Kidney (tissue), 14 donors: Measurements from ENCODE around the gene CRIP2. TPM values are rescaled to one million over a fixed set of nuclear protein-coding genes. Genes with fewer than 3 reads are reported as not detected.

Experiments used
- DNase-seq, 5 donors: peaks; one replicate each; pipeline ENCODE4 v3.0.0-alpha.2; 2013 to 2020
- FAIRE-seq: peaks from 2 replicates; lab custom pipeline; 2012; peaks lifted over from hg19 to GRCh38; lab: Jason Lieb, UNC
- H3K27ac ChIP-seq, 2 donors: one replicate each; pipeline ENCODE4 v1.7.0; 2013; ENCODE audit warnings: low read depth in 2 of 2, low read length in 2 of 2, inconsistent platforms in 1 of 2
- H3K27me3 ChIP-seq: one replicate; pipeline ENCODE4 v1.7.1; 2013; ENCODE audit warnings: low read length, inconsistent platforms; ENCODE audit not compliant: control insufficient read depth, insufficient read depth
- H3K36me3 ChIP-seq, 3 donors: one replicate each; pipeline versions ENCODE4 v1.7.0 to v1.7.1; 2013; ENCODE audit warnings: low read length in 3 of 3, control low read depth in 1 of 3, inconsistent platforms in 1 of 3; ENCODE audit not compliant: insufficient read depth in 3 of 3, control insufficient read depth in 2 of 3
- H3K4me1 ChIP-seq, 3 donors: one replicate each; pipeline versions ENCODE4 v1.7.0 to v1.7.1; 2013; ENCODE audit warnings: low read length in 3 of 3, inconsistent platforms in 1 of 3, low read depth in 1 of 3; ENCODE audit not compliant: control insufficient read depth in 2 of 3, insufficient read depth in 2 of 3
- H3K4me3 ChIP-seq, 3 donors: one replicate each; pipeline versions ENCODE4 v1.7.0 to v1.8.1; 2013; ENCODE audit warnings: low read length in 3 of 3, control low read depth in 1 of 3, inconsistent platforms in 1 of 3
- H3K9ac ChIP-seq, 3 donors: one replicate each; pipeline versions ENCODE4 v1.7.0 to v1.7.1; 2013; ENCODE audit warnings: low read length in 3 of 3, control low read depth in 1 of 3, inconsistent platforms in 1 of 3
- H3K9me3 ChIP-seq, 3 donors: one replicate each; pipeline versions ENCODE4 v1.7.0 to v1.7.1; 2013; ENCODE audit warnings: low read length in 3 of 3, control low read depth in 1 of 3, inconsistent platforms in 1 of 3; ENCODE audit not compliant: control insufficient read depth in 2 of 3, insufficient read depth in 1 of 3
- intact Hi-C: fragments of 100-400 bp; cut with DNase I; formaldehyde crosslinking; loops from one replicate; pipeline ENCODE4 v1.11.1; 2022
- polyA plus RNA-seq: library from polyadenylated mRNA; stranded (reverse); fragments of 350-450 nt; fragmentation: Illumina TruSeq; extraction: RNeasy Lipid Tissue Mini Kit (QIAGEN cat#74804); gene quantifications from one replicate; pipeline ENCODE4 v1.2.3, GENCODE V29; 2014; ENCODE audit warnings: low read depth, low replicate concordance; ENCODE audit not compliant: insufficient read depth
- total RNA-seq: library from RNA; stranded (reverse); fragmentation: NEBNext Ultra II Directional; extraction: Animal tissue kit (Norgen Biotek cat#: 25700); gene quantifications from one replicate; pipeline ENCODE4 v1.2.1, GENCODE V29; 2021
- TF ChIP-seq, protein P1 (sequence below): IDR thresholded peaks from 3 replicates; pipeline ENCODE4 v1.5.1; 2012; ENCODE audit warnings: mild to moderate bottlenecking, moderate library complexity, borderline replicate concordance; ENCODE audit not compliant: insufficient read depth; ENCODE audit errors: extremely low read depth
- donor health status: control.
- donor health status: control.
- donor health status: control.
- donor health status: control.
- donor health status: control.
- donor health status: DM: yes; HTN: yes; CAD: no.
- donor health status: Normal renal cell carcinoma (clear cell type).

Gene CRIP2
- total and polyA plus RNA-seq, 2 donors from 2014 or later = 338 to 357 TPM

DNA sequence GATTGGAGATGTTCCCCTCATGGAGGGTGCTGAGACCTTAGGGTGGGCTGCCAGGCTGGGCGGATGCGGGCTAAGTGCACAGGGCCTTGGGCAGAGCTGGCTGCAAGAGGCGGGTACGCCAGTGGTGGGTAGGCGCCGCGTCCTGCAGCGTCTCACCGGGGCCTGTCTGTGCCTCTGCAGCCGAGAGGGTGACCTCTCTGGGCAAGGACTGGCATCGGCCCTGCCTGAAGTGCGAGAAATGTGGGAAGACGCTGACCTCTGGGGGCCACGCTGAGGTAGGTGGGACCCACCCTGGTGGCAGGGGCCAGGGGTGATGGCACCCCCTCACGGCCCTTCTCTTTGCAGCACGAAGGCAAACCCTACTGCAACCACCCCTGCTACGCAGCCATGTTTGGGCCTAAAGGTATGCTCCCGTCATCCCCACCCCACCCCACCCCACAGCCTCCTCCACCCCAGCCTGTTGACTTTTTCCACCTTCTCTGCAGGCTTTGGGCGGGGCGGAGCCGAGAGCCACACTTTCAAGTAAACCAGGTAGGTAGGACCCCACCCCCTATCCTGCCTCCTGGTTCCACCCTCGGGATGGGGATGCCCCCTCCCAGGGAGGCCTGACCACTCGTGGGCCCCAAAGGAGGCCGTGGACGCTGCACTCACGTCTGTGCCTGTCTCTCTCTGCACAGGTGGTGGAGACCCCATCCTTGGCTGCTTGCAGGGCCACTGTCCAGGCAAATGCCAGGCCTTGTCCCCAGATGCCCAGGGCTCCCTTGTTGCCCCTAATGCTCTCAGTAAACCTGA, 13.6 kb downstream of the CRIP2 start:
- DNase-seq (peak in 1 of 5 donors; percentile 78), FAIRE-seq (no peak)
- Histone ChIP-seq H3K4me1 (peaks cover 0 to 16% (median 4%) of the 10 kb centered on the region in 3 donors), H3K36me3 (no peaks in the 10 kb centered on the region), H3K27me3 (no peaks in the 10 kb centered on the region), H3K9me3 (no peaks in the 10 kb centered on the region), H3K27ac (peak overlapping the region in 1 of 2 donors; percentile 43), H3K4me3 (peak overlapping the region in 1 of 3 donors; percentile 37), H3K9ac (no peak overlapping the region)
- TF ChIP-seq, protein P1, sequence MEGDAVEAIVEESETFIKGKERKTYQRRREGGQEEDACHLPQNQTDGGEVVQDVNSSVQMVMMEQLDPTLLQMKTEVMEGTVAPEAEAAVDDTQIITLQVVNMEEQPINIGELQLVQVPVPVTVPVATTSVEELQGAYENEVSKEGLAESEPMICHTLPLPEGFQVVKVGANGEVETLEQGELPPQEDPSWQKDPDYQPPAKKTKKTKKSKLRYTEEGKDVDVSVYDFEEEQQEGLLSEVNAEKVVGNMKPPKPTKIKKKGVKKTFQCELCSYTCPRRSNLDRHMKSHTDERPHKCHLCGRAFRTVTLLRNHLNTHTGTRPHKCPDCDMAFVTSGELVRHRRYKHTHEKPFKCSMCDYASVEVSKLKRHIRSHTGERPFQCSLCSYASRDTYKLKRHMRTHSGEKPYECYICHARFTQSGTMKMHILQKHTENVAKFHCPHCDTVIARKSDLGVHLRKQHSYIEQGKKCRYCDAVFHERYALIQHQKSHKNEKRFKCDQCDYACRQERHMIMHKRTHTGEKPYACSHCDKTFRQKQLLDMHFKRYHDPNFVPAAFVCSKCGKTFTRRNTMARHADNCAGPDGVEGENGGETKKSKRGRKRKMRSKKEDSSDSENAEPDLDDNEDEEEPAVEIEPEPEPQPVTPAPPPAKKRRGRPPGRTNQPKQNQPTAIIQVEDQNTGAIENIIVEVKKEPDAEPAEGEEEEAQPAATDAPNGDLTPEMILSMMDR = no peak
- intact Hi-C loops = no loop called here

- Histone ChIP-seq H3K9ac (peak overlapping the region in 1 of 3 donors; percentile 8), H3K4me3 (peak overlapping the region in 1 of 3 donors; percentile 55), H3K4me1 (peaks cover 0 to 14% (median 4%) of the 10 kb centered on the region in 3 donors), H3K27me3 (no peaks in the 10 kb centered on the region), H3K9me3 (no peaks in the 10 kb centered on the region), H3K36me3 (no peaks in the 10 kb centered on the region), H3K27ac (peak overlapping the region in 1 of 2 donors; percentile 45)
- no peak for FAIRE-seq
- DNase-seq = peak in 1 of 5 donors; percentile 77
- TF ChIP-seq, protein P1 = no peak
- intact Hi-C loops = no loop called here
These were observed 14.3 kb downstream of the CRIP2 start for GRCh38 chr14:105488781-105489541.

DNA sequence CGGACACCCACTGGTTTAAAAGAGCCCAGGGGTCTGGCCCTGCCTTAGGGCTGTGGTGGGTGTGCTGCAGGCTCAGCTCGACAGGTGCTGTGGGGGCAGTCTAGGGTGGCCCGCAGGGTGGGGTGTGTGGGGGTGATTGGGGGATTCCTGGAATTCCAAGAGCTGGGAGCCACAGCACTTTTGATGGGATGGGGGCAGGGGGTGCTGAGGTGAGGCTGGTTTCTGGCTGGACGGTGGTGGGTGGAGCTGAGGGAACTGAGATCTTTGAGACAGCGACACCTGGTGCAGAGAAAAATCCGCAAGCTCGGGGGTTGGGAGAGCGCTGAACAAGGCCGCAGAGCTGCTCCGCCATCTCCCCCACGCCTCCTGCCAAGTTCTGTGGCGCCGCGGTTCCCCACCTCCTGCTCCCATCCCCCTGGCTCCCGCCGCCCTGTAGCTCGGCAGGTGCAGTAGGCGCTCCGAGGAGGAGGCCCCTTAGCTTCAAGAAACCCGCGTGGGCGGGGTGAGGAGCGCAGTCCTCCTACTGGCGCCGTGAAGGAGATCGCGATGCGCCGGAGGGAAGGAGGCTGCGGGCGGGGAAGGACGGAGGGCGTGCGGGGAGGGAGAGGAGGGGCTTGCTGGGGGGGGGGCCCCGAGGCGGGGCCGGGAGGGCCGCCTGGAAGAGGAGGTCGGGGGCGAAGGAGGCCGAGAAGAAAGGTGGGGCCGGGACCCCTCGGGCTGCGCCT, 15.1 kb downstream of the CRIP2 start:
- intact Hi-C loops = no loop called here
- H3K27me3 ChIP-seq = no peaks in the 10 kb centered on the region
- H3K9ac ChIP-seq = peak overlapping the region in 1 of 3 donors; percentile 51
- no peaks in the 10 kb centered on the region for H3K9me3 ChIP-seq
- peak; percentile 94 to 96 (median 95) for DNase-seq
- peaks cover 0 to 10% (median 4%) of the 10 kb centered on the region in 3 donors for H3K4me1 ChIP-seq
- H3K4me3 ChIP-seq = peak overlapping the region; percentile 3 to 55 (median 10)
- H3K27ac ChIP-seq = peak overlapping the region; percentile 66 to 80
- no peak for FAIRE-seq
- H3K36me3 ChIP-seq = no peaks in the 10 kb centered on the region
- TF ChIP-seq, protein P1 = peak; percentile 68
